Neural cell (in vitro differentiated cells): ENCODE data around the gene SORD. TPM values are rescaled to one million over a fixed set of nuclear protein-coding genes. Genes with fewer than 3 reads are reported as not detected.

Experiments used
- H2AFZ ChIP-seq: fragments of 200-600, 300-800 bp; sonication (generic), shearing (Covaris generic); 2 replicates; pipeline ENCODE4 v1.6.0; 2014; ENCODE audit warnings: low read depth, mild to moderate bottlenecking, antibody characterized with exemption, low read length, moderate library complexity
- H3F3A ChIP-seq: fragments of 200-600 bp; shearing (Covaris generic); 2 replicates; pipeline ENCODE4 v1.6.1; 2016; ENCODE audit warnings: mild to moderate bottlenecking, moderate library complexity, mixed read lengths, antibody characterized with exemption, low read length; ENCODE audit not compliant: insufficient read depth, poor library complexity, severe bottlenecking
- H3K27ac ChIP-seq: fragments of 200-600, 300-800 bp; sonication (generic), shearing (Covaris generic); 2 replicates; pipeline ENCODE4 v1.5.1; 2014; ENCODE audit warnings: mild to moderate bottlenecking, low read length, moderate library complexity
- H3K27me3 ChIP-seq: fragments of 300-800, 200-600 bp; sonication (generic), shearing (Covaris generic); 2 replicates; pipeline ENCODE4 v1.6.0; 2014; ENCODE audit warnings: mild to moderate bottlenecking, low read depth, low read length, moderate library complexity; ENCODE audit not compliant: insufficient read depth
- H3K36me3 ChIP-seq: fragments of 300-800, 200-600 bp; sonication (generic), shearing (Covaris generic); 2 replicates; pipeline ENCODE4 v1.5.1; 2014; ENCODE audit warnings: mild to moderate bottlenecking, antibody characterized with exemption, low read length, moderate library complexity; ENCODE audit not compliant: insufficient read depth
- H3K4me2 ChIP-seq: fragments of 300-800, 200-600 bp; sonication (generic), shearing (Covaris generic); 2 replicates; pipeline ENCODE4 v1.6.0; 2014; ENCODE audit warnings: mild to moderate bottlenecking, low read length
- H3K4me3 ChIP-seq: fragments of 300-800, 200-600 bp; sonication (generic), shearing (Covaris generic); 2 replicates; pipeline ENCODE4 v1.5.1; 2014; ENCODE audit warnings: mild to moderate bottlenecking, low read length, moderate library complexity
- H3K79me2 ChIP-seq: fragments of 200-600 bp; shearing (Covaris generic); replicated peaks from 2 replicates; pipeline ENCODE4 v1.6.0; 2014; ENCODE audit warnings: mild to moderate bottlenecking, low read length, moderate library complexity; ENCODE audit not compliant: insufficient read depth
- H3K9ac ChIP-seq: fragments of 300-800, 200-600 bp; sonication (generic), shearing (Covaris generic); 2 replicates; pipeline ENCODE4 v1.6.1; 2016; ENCODE audit warnings: mild to moderate bottlenecking, low read length, mixed read lengths
- H3K9me2 ChIP-seq: fragments of 200-600 bp; shearing (Covaris generic); 2 replicates; pipeline ENCODE4 v1.6.1; 2016; ENCODE audit warnings: mild to moderate bottlenecking, low read length, mixed read lengths; ENCODE audit not compliant: insufficient read depth
- H3K9me3 ChIP-seq: fragments of 200-600, 300-800 bp; sonication (generic), shearing (Covaris generic); 2 replicates; pipeline ENCODE4 v1.6.1; 2016; ENCODE audit warnings: mild to moderate bottlenecking, mixed run types, low read length, moderate library complexity, mixed read lengths
- H4K20me1 ChIP-seq: fragments of 200-600 bp; shearing (Covaris generic); 2 replicates; pipeline ENCODE4 v1.6.1; 2016; ENCODE audit warnings: mild to moderate bottlenecking, mixed run types; ENCODE audit not compliant: insufficient read depth
- CTCF ChIP-seq: fragments of 450-650 bp; IDR thresholded peaks from 2 replicates; pipeline ENCODE4 v1.5.1; 2014; ENCODE audit warnings: antibody characterized with exemption, mild to moderate bottlenecking, moderate library complexity; ENCODE audit not compliant: poor library complexity, severe bottlenecking
- EP300 ChIP-seq: fragments of 450-650 bp; conservative IDR thresholded peaks from 2 replicates; pipeline ENCODE4 v1.6.1; 2014; ENCODE audit warnings: antibody characterized with exemption, mild to moderate bottlenecking, moderate library complexity; ENCODE audit not compliant: poor library complexity, severe bottlenecking
- EZH2 ChIP-seq: fragments of 200-600, 300-800 bp; shearing (Covaris generic), sonication (generic); IDR thresholded peaks from 2 replicates; pipeline ENCODE4 v1.6.1; 2014; ENCODE audit warnings: antibody characterized with exemption, low read length, borderline replicate concordance, mild to moderate bottlenecking; ENCODE audit not compliant: insufficient read depth, poor library complexity, severe bottlenecking
- MXI1 ChIP-seq: fragments of 450-650 bp; conservative IDR thresholded peaks from 2 replicates; pipeline ENCODE4 v1.6.1; 2014; ENCODE audit warnings: antibody characterized with exemption, mild to moderate bottlenecking; ENCODE audit not compliant: poor library complexity, severe bottlenecking
- POLR2AphosphoS5 ChIP-seq: IDR thresholded peaks from 2 replicates; pipeline ENCODE4 v1.6.1; 2012
- RAD21 ChIP-seq: fragments of 450-650 bp; conservative IDR thresholded peaks from 2 replicates; pipeline ENCODE4 v1.6.1; 2014; ENCODE audit warnings: antibody characterized with exemption, mild to moderate bottlenecking, moderate library complexity
- REST ChIP-seq: IDR thresholded peaks from 2 replicates; pipeline ENCODE4 v1.6.1; 2012; ENCODE audit warnings: borderline replicate concordance
- SMC3 ChIP-seq: fragments of 450-650 bp; conservative IDR thresholded peaks from 2 replicates; pipeline ENCODE4 v1.6.1; 2014; ENCODE audit warnings: antibody characterized with exemption, mild to moderate bottlenecking, moderate library complexity; ENCODE audit not compliant: poor library complexity
- TAF1 ChIP-seq: IDR thresholded peaks from 2 replicates; pipeline ENCODE4 v1.6.1; 2012; ENCODE audit warnings: low read depth
- polyA plus RNA-seq: library from polyadenylated mRNA; depleted of rRNA; stranded (reverse); fragments of >200 nt; gene quantifications from 2 replicates; pipeline ENCODE4 v1.2.3, GENCODE V29; 2014

SORD gene
- polyA plus RNA-seq, 1 donor from 2014 or later = 17.7 TPM

DNA sequence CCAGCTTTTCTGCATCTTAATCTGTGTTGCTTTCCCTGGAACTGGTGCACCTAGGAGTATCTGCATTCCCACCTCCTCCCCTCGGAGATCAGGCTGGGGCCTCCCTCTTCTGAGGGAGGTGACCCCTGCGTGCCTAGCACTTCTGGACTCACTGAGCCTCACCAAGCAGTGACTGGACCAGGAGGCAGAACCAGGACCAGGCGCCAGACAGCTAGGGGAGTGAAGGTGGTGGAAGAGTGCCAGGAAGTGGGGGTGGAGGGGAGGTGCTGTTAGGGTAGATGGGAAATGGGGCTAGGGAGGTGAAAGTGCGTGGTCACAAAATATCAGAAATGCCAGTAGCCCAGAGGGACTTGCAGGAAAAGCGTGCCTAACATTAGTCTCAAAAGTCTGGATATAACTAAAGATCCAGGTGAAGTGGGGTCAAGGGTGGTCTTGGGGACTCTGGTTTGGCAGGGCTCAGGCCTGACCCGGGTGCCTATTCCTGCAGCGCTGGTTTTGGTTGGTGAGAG lies 92.4 kb downstream of the SORD start:
- Histone ChIP-seq H3K9me3 (no peaks in the 10 kb centered on the region), H3K9me2 (no peaks in the 10 kb centered on the region), H4K20me1 (no peaks in the 10 kb centered on the region), H3K27me3 (peaks cover 73% of the 10 kb centered on the region), H3K4me3 (no peak overlapping the region), H3F3A (no peaks in the 10 kb centered on the region), H2AFZ (no peak overlapping the region), H3K9ac (no peak overlapping the region), H3K36me3 (no peaks in the 10 kb centered on the region), H3K79me2 (no peaks in the 10 kb centered on the region), H3K4me2 (no peak overlapping the region), H3K27ac (no peak overlapping the region)
- TF ChIP-seq EZH2 (no peak), RAD21 (no peak), POLR2AphosphoS5 (no peak), EP300 (no peak), MXI1 (no peak), CTCF (no peak), TAF1 (no peak), SMC3 (no peak), REST (no peak)

DNA sequence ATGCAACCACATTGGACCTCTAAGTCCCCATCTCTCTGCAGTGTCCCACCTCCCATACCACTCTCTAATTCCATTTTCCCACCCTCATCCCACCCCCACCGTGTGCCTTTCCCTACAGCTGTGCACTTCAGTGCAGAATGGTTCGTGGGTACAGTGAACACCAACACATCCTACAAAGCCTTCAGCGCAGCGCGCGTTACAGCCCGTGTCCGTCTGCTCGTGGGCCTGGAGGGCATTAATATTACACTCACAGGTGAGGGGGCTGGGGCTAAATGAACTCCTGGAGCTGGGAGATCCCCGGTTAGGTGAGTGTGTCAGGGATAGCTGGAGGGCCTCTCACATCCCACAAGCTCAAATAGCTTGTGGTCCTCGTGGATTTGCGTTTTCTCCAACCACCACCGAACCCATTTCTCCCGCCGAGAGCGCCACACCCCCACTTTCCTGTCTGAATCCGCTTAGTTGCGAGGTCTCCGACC lies 93.0 kb downstream of the SORD start:
- no peak for TF ChIP-seq REST
- TF ChIP-seq EZH2 = peak; percentile 66
- H3K27ac ChIP-seq = no peak overlapping the region
- no peak overlapping the region for H3K9ac ChIP-seq
- no peak overlapping the region for H2AFZ ChIP-seq
- H3K9me2 ChIP-seq = no peaks in the 10 kb centered on the region
- peaks cover 72% of the 10 kb centered on the region for H3K27me3 ChIP-seq
- no peaks in the 10 kb centered on the region for H3K36me3 ChIP-seq
- H3K4me3 ChIP-seq = peak overlapping the region; percentile 39
- H3F3A ChIP-seq = no peaks in the 10 kb centered on the region
- H4K20me1 ChIP-seq = no peaks in the 10 kb centered on the region
- no peaks in the 10 kb centered on the region for H3K9me3 ChIP-seq
- no peak overlapping the region for H3K4me2 ChIP-seq
- H3K79me2 ChIP-seq = no peaks in the 10 kb centered on the region
